Measurements from ENCODE around the gene DNAH17.

DNAH17 gene

GRCh38 chr17:78378225-78379130 is 198.7 kb downstream of the DNAH17 start, which contains the start of gene PGS1:
PGS1 (plus strand) TSS chr17:78378649; CDS start chr17:78378666, 17 bp downstream.
- H3K9me3 ChIP-seq (ENCODE audit: control insufficient read depth, insufficient read depth, low read length) = no peaks in the 10 kb centered on the region
- TF ChIP-seq EZH2phosphoT487 (IDR thresholded peaks at IDR 0.05; ENCODE audit: borderline replicate concordance, low read length) = no peak
- TF ChIP-seq CTCF (IDR thresholded peaks at IDR 0.05; ENCODE audit: low read depth, low read length, poor library complexity, severe bottlenecking) = no peak
- peak within 1 kb of the TSS; percentile 83 for H3K4me2 ChIP-seq (ENCODE audit: low read length)
- H3K4me1 ChIP-seq (ENCODE audit: control insufficient read depth, low read length) = peaks cover 23% of the 10 kb centered on the region
- peaks cover 16% of the 10 kb centered on the region for H3K36me3 ChIP-seq (ENCODE audit: control insufficient read depth, low read length)
- H3F3A ChIP-seq (ENCODE audit: control insufficient read depth, insufficient read depth) = no peaks in the 10 kb centered on the region
- peak within 1 kb of the TSS; percentile 99 for H3K4me3 ChIP-seq (ENCODE audit: low read length)
- H3K27ac ChIP-seq (ENCODE audit: low read depth, low read length) = peak within 1 kb of the TSS; percentile 6; the same call in 1 of the 2 replicates
- peaks cover 47% of the 10 kb centered on the region for H3K79me2 ChIP-seq (ENCODE audit: control insufficient read depth, low read length)
- H3K9me2 ChIP-seq (replicated peaks; ENCODE audit: control insufficient read depth, low read length) = no peaks in the 10 kb centered on the region
- H4K20me1 ChIP-seq (ENCODE audit: control insufficient read depth, insufficient read depth, low read depth, low read length) = peaks cover 8% of the 10 kb centered on the region
- peaks cover 23% of the 10 kb centered on the region for H3K27me3 ChIP-seq (ENCODE audit: control insufficient read depth, low read length)

DNA sequence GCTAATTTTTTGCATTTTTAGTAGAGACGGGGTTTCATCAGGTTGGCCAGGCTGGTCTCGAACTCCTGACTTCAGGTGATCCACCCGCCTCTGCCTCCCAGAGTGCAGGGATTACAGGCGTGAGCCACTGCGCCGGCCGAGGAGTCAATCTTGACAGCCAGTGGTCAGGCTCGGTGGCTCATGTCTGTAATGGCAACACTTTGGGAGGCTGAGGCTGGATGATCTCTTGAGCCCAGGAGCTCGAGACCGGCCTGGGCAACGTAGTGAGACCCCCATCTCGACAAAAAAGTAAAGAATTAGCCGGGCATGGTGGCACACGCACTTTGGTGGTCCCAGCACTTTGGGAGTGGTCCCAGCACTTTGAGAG is 199.4 kb downstream of the DNAH17 start:
- Histone ChIP-seq H3K27ac (ENCODE audit: low read depth, low read length) (no peak overlapping the region), H3K27me3 (ENCODE audit: control insufficient read depth, low read length) (peaks cover 23% of the 10 kb centered on the region), H3K9me3 (ENCODE audit: control insufficient read depth, insufficient read depth, low read length) (no peaks in the 10 kb centered on the region), H3K4me1 (ENCODE audit: control insufficient read depth, low read length) (peaks cover 22% of the 10 kb centered on the region), H3K36me3 (ENCODE audit: control insufficient read depth, low read length) (peaks cover 16% of the 10 kb centered on the region), H3K79me2 (ENCODE audit: control insufficient read depth, low read length) (peaks cover 41% of the 10 kb centered on the region), H3F3A (ENCODE audit: control insufficient read depth, insufficient read depth) (no peaks in the 10 kb centered on the region), H3K4me3 (ENCODE audit: low read length) (peak overlapping the region; percentile 99), H3K9me2 (replicated peaks; ENCODE audit: control insufficient read depth, low read length) (no peaks in the 10 kb centered on the region), H4K20me1 (ENCODE audit: control insufficient read depth, insufficient read depth, low read depth, low read length) (peaks cover 8% of the 10 kb centered on the region), H3K4me2 (ENCODE audit: low read length) (peak overlapping the region; percentile 83)
- TF ChIP-seq EZH2phosphoT487 (IDR thresholded peaks at IDR 0.05; ENCODE audit: borderline replicate concordance, low read length) (no peak), CTCF (IDR thresholded peaks at IDR 0.05; ENCODE audit: low read depth, low read length, poor library complexity, severe bottlenecking) (no peak)

DNA sequence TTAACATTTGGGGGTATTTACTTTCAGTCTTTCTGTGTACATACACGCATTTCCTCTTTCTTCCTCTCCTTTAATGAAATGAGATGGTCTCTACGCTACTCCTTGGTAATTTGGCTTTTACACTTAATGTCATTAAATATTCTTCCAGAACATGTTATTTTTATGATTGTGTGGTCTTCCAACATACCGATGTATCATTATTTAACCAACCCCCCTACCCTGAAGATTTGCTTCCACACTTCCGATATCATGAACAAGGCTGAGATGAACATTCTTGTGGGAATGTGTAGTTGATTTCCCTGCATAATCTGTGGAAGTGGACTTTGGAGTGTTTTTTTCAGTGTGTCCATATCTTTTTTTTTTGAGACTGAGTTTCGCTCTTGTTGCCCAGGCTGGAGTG is 201.0 kb downstream of the DNAH17 start:
- no peaks in the 10 kb centered on the region for H3K9me2 ChIP-seq (replicated peaks; ENCODE audit: control insufficient read depth, low read length)
- peaks cover 10% of the 10 kb centered on the region for H3K36me3 ChIP-seq (ENCODE audit: control insufficient read depth, low read length)
- peaks cover 26% of the 10 kb centered on the region for H3K79me2 ChIP-seq (ENCODE audit: control insufficient read depth, low read length)
- H3K9me3 ChIP-seq (ENCODE audit: control insufficient read depth, insufficient read depth, low read length) = no peaks in the 10 kb centered on the region
- H3K27me3 ChIP-seq (ENCODE audit: control insufficient read depth, low read length) = peaks cover 25% of the 10 kb centered on the region
- no peak overlapping the region for H3K4me2 ChIP-seq (ENCODE audit: low read length)
- no peak overlapping the region for H3K27ac ChIP-seq (ENCODE audit: low read depth, low read length)
- no peaks in the 10 kb centered on the region for H3F3A ChIP-seq (ENCODE audit: control insufficient read depth, insufficient read depth)
- H4K20me1 ChIP-seq (ENCODE audit: control insufficient read depth, insufficient read depth, low read depth, low read length) = peaks cover 8% of the 10 kb centered on the region; the same call in 1 of the 2 replicates
- peaks cover 19% of the 10 kb centered on the region for H3K4me1 ChIP-seq (ENCODE audit: control insufficient read depth, low read length)
- no peak for TF ChIP-seq EZH2phosphoT487 (IDR thresholded peaks at IDR 0.05; ENCODE audit: borderline replicate concordance, low read length)
- no peak for TF ChIP-seq CTCF (IDR thresholded peaks at IDR 0.05; ENCODE audit: low read depth, low read length, poor library complexity, severe bottlenecking)
- no peak overlapping the region for H3K4me3 ChIP-seq (ENCODE audit: low read length)

All from DOHH2 (cell line).